ENCODE measurements around the gene HDAC9.

Gene HDAC9

GRCh38 chr7:18526368-18526878 is 30.9 kb downstream of the HDAC9 start:
- DNase-seq (ENCODE audit: low read depth), result no peak

- DNase-seq (ENCODE audit: low read depth), result no peak
Observed at GRCh38 chr7:18529239-18529638, 33.7 kb downstream of the HDAC9 start.

DNA sequence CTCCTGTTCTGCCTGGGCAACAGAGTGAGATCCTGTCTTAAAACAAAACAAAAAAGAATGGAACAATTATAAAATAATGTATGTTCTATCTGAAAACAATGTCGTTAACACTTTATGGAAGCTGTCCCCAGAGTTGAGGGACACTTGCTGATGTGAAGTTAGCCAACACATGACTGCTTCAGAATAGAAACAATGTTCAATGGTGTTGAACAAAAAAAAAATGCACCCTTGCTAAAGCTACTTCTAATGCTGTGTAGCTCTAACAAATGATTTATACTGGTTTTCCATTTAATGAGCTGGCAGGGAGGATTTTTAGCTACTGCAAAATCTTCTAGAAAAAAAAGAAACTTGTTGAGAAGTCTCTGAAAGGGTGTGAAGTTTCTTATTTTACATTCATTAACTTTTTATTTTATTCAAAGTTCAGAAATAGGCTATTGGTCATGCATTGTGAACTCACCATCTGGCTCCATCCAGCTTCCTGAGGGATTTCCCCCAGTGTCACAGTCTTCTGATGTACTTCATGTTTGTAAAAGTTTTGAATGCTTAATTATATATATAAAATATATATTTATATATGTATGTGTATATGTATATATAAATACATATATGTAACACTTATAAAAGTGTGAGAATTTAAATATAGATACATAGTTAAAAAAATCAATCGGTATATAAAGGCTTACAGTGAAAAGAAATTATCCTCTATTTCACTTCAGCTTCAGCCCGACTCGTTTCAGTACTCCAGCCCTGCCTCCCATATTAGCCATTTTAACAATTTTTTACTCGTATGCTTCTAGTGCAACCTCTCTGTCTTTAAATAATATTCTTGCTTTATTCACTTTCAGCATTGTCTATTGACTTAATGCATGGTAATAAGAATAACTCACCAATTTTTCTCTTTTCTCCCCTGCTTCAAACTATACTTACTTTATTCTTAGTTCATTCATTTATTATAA is 35.0 kb downstream of the HDAC9 start:
- no peak for DNase-seq (ENCODE audit: low read depth)

GRCh38 chr7:18531539-18531938 is 36.0 kb downstream of the HDAC9 start:
- no peak for DNase-seq (ENCODE audit: low read depth)

DNA sequence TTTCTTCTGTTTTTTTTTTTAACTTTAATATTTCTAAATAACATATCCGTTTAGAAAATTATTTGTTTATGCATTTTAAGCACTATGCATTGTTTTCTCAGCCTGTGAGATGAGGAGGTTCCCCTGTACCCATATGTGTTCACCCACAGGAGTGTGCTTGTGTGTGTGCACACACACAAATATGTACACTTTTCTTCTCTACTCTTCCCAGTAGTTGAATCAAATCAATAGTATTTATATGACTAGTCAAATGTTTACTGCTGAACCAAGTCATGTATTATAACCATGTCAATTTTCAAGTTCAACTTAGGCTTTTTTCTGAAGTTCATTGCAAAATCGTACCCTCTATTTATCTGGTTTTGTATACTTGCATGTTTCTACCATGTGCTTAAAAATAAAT is 37.3 kb downstream of the HDAC9 start:
- no peak for DNase-seq (ENCODE audit: low read depth)

DNA sequence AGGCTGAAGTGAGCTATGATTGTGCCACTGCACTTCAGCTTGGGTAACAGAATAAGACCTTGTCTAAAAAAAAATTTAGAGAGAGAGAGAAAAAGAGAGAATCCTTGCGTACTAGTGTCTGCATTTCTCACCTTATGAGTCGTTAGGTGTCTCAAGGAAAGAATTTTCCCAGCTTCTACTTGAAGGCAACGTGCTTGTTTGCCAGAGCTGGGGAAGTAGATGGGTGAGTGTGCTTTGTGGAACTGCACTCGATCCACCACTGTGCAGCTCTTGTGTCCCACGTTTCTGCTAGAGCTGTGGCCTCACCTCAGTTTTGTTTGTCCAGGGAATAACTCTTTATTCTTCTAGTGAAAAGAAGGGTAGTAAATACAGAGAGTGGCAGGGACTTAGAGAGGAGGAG is 38.9 kb downstream of the HDAC9 start:
- no peak for DNase-seq (ENCODE audit: low read depth)

DNA sequence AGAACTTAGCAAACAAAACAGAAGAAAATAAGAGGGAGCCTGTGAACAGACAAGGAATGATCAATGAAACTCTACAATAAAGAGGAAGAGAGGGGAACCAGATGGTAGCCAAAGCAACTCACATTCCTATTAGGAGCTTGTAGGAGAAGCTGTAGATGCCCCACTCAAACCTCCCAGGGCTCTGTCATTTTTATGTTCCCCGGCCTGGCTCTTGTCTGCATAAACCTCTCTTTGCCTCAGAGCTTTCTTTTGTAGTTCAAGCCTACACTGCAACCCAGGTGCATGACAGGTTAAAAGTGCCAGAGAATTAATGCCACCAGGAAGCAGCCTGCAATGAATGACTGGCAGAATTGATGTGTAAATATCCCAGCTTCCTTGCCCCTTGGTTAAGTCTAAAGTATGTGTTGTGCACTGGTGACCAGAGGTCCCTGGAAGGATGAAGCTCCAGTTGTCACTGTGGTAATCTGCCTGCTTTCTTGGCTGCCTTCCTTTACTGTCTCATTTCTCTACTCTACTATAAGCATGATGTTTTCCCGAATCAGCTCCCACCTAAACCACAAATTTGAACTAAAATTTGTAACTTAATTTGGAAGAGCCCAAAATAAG is 40.4 kb downstream of the HDAC9 start:
- DNase-seq (ENCODE audit: low read depth), result no peak

- no peak for DNase-seq (ENCODE audit: low read depth)
Observed at GRCh38 chr7:18536486-18536885, 40.9 kb downstream of the HDAC9 start.

DNA sequence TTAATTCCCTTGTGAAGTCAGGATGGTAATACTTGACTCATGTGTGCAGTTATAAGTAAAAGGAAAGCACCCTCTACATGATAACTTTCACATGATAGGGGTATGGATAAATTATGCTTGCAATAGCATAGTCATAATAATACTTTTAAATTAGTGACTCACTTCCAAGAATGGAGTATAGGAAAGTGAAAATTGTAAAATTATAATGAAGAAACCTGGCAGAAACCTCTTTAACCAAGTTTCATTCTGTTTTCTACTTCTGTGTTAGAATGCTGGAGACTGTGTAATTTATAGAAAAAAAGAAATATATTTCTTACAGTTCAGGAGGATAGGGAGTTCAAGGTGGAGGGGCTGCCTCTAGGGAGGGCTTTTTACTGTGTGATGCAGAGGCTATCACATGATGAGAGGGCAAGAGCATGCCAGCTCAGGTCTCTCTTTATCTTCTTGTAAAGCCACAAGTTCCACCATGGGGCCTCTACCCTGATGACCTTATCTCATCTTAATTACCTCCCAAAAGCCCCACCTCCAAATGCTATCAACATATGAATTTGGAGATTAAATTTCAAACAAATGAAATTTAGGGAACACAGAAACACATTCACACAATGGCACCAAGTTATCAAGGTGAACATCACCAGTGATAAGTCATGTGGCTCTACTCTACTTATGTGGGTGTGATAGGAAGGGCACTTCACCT is 43.2 kb downstream of the HDAC9 start:
- DNase-seq (ENCODE audit: low read depth), result no peak

- no peak for DNase-seq (ENCODE audit: low read depth)
Observed at GRCh38 chr7:18540396-18540795, 44.8 kb downstream of the HDAC9 start.

DNA sequence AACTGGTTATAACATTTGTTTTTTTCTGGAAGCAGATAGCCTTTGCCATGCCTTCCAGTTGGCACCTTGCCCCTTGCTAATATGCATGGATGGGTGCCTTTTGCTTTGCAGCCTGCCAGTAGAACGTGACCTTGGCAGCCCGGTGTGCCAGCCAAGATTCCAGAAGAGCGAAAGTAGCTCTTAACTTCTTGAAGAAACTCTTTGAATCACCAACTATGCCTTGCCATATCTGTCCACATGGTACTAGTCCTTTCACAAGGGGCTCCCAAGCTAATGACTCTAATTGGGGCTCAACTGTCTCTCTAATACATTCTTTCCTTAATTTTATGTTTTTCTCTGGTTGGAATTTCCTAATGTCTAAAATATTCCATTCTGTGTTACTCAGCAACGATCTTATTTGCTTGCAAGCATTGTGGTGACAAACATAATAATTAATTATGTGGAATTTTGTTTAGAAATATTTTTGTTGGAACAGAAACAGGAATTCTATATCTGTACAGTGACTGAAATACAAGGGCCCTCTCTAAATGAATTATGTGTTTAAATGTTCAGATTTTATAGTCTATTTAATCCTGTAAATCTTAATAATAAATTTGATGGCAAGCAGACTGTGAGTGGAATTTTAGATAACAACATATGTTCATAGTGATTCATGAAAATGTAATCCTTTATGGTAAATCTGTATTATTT is 45.8 kb downstream of the HDAC9 start:
- no peak for DNase-seq (ENCODE audit: low read depth)

DNA sequence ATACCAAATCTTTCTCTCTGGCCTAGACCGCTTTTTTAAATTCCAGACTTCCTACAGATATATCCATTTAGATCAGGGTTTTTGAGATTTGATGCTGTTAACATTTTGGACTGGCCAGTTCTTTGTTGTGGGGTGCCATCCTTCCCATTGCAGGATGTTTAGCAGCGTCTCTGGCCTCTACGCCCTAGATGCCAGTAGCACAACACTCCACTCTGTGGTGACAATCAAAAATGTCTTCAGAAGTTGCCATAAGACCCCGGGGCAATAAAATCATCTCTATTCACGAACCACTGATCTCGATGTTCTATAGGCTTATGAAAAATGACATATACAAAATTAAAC is 46.3 kb downstream of the HDAC9 start:
- no peak for DNase-seq (ENCODE audit: low read depth)

GRCh38 chr7:18546576-18546975 is 51.0 kb downstream of the HDAC9 start:
- DNase-seq (ENCODE audit: low read depth), result no peak

GRCh38 chr7:18547509-18548187 is 52.1 kb downstream of the HDAC9 start:
- no peak for DNase-seq (ENCODE audit: low read depth)

DNA sequence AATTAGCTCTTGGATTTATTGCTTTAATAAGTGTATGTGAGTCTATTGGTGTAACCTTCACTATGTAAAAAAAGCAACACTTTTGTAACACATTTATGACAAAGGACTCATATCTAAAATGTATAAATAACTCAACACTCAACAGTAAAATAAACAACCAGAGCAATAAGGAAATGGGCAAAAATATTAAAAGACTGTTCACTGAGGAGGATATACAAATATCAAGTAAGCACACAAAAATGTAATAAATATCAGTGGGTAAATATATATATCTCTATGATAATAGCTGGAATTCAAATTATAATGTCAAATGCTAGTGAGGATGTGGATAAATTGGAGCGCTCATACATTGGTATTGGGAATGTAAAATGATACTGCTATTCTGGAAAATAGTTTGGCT is 53.0 kb downstream of the HDAC9 start:
- no peak for DNase-seq (ENCODE audit: low read depth)

- DNase-seq (ENCODE audit: low read depth), result no peak
Observed at GRCh38 chr7:18550574-18550973, 55.0 kb downstream of the HDAC9 start.

- no peak for DNase-seq (ENCODE audit: low read depth)
Observed at GRCh38 chr7:18552316-18552916, 56.9 kb downstream of the HDAC9 start.

GRCh38 chr7:18552943-18553604 is 57.5 kb downstream of the HDAC9 start:
- DNase-seq (ENCODE audit: low read depth), result no peak

DNA sequence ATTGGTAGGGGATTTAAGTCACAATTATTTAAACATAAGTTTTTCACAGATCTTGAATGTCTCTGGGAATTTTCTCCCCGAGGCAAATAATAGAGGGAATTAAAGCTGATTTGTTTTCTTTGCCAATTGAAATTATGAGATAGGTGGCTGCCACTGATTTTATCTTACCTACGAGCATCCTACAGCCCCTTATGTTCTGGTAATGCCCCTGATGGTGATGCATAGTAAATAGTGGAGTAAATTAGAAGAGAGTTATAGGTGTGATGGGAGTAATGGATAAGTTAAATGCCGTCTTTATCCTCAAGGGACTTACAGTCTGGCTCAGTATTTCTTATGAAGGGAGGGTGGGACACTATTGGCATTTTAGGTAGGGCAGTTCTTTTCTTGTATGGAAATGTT is 58.1 kb downstream of the HDAC9 start:
- DNase-seq (ENCODE audit: low read depth), result no peak

GRCh38 chr7:18555120-18555519 is 59.6 kb downstream of the HDAC9 start:
- no peak for DNase-seq (ENCODE audit: low read depth)

DNA sequence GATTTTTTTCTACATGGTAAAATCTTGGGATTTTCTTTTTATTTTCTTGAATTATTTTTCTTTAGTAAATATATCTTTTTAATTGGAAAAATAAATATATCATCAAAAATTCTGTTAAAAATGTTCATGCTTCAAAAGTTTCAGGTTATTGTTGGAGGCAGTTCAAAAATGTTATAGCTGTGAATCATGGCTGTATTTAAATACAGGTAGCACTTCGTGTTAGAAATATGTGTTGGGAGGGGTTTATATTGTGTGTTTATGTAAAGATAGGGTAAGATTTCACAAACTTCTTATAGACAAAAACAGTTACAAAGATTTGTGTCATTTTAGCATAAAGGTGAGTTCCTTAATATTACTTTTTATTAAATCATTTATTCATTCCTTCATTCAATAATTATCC is 60.4 kb downstream of the HDAC9 start:
- DNase-seq (ENCODE audit: low read depth), result no peak
